Skeletal muscle tissue (tissue), 4 donors: Measurements from ENCODE around the gene SORL1. TPM values are rescaled to one million over a fixed set of nuclear protein-coding genes. Genes with fewer than 3 reads are reported as not detected.
"Not testable (repeated sequence)": the region's sequence is repeated elsewhere in the genome, so short reads cannot be mapped to it uniquely, and the experiment has no call there.

Experiments
- H3K27ac ChIP-seq: one replicate; pipeline ENCODE4 v1.7.0; 2013; ENCODE audit warnings: mild to moderate bottlenecking, low read depth, low read length, inconsistent platforms
- H3K27me3 ChIP-seq, 3 donors: one replicate each; pipeline ENCODE4 v1.7.0; 2013; ENCODE audit warnings: low read length in 3 of 3; ENCODE audit not compliant: control insufficient read depth in 3 of 3, insufficient read depth in 3 of 3
- H3K36me3 ChIP-seq, 3 donors: one replicate each; pipeline ENCODE4 v1.7.0; 2013; ENCODE audit warnings: low read length in 3 of 3; ENCODE audit not compliant: control insufficient read depth in 3 of 3, insufficient read depth in 3 of 3
- H3K4me1 ChIP-seq, 3 donors: one replicate each; pipeline ENCODE4 v1.7.0; 2013; ENCODE audit warnings: low read length in 3 of 3, mild to moderate bottlenecking in 3 of 3; ENCODE audit not compliant: control insufficient read depth in 3 of 3, insufficient read depth in 3 of 3
- H3K4me3 ChIP-seq, 3 donors: one replicate each; pipeline ENCODE4 v1.7.0; 2013; ENCODE audit warnings: low read length in 3 of 3
- H3K9ac ChIP-seq, 3 donors: one replicate each; pipeline ENCODE4 v1.7.0; 2013; ENCODE audit warnings: low read length in 3 of 3, mild to moderate bottlenecking in 3 of 3, moderate library complexity in 2 of 3, low read depth in 1 of 3
- H3K9me3 ChIP-seq, 3 donors: one replicate each; pipeline ENCODE4 v1.7.0; 2013; ENCODE audit warnings: low read length in 3 of 3; ENCODE audit not compliant: control insufficient read depth in 3 of 3
- total RNA-seq: library from RNA; depleted of rRNA; stranded (reverse); fragments of >200 nt; gene quantifications from one replicate; pipeline ENCODE4 v1.2.3, GENCODE V29; 2014
- donor health status: Osteomylitis.

The SORL1 gene
- total RNA-seq, 1 donor from 2014 or later = 6.3 TPM

DNA sequence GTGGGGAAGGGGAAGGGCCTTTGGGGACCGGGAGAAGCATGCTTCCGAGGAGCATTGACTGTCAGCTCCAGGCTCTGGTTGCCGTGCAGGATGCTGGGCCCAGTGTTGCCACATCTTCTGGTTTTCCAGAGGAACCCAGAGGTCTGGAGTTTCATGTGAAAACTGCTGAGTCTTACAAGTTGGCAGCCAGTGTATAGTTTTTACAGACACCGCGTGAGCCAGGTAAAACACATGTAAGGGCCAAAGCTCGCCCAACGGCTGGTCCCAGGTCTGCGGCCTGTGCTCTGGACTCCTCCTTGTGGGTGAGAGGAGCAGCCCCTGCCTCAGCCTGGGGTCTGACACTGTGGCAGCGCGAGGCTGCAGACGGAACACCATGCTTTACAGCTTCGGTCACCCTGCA lies 19.1 kb downstream of the SORL1 start:
- H3K36me3 ChIP-seq = no peaks in the 10 kb centered on the region
- peak overlapping the region in 1 of 3 donors; percentile 6 for H3K9ac ChIP-seq
- no peaks in the 10 kb centered on the region for H3K9me3 ChIP-seq
- H3K4me1 ChIP-seq = peaks cover 6 to 26% (median 12%) of the 10 kb centered on the region in 3 donors
- no peak overlapping the region for H3K4me3 ChIP-seq
- H3K27ac ChIP-seq = no peak overlapping the region
- H3K27me3 ChIP-seq = no peaks in the 10 kb centered on the region

DNA sequence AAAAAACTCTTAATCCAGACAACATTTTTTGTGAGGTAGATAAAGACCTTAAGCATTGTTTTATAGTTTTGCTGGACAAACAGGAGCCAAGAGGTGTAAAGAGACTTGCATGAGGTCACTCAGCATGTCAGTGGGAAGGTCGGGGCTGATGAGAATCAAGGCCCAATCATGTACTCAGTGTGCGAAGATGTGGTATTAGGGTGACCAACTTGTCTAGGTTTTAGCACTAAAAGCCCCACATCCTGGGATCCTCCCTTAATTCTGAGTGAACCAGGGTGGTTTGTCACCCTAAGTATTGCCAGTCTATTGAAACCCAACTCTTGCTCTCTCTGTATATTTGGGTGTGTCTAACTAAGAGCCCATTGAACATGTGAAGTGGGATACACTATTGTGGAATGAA lies 20.2 kb downstream of the SORL1 start:
- Histone ChIP-seq H3K27me3 (no peaks in the 10 kb centered on the region), H3K9ac (no peak overlapping the region), H3K9me3 (no peaks in the 10 kb centered on the region), H3K27ac (no peak overlapping the region), H3K4me3 (no peak overlapping the region), H3K36me3 (no peaks in the 10 kb centered on the region), H3K4me1 (peaks cover 2 to 19% (median 5%) of the 10 kb centered on the region in 3 donors)

DNA sequence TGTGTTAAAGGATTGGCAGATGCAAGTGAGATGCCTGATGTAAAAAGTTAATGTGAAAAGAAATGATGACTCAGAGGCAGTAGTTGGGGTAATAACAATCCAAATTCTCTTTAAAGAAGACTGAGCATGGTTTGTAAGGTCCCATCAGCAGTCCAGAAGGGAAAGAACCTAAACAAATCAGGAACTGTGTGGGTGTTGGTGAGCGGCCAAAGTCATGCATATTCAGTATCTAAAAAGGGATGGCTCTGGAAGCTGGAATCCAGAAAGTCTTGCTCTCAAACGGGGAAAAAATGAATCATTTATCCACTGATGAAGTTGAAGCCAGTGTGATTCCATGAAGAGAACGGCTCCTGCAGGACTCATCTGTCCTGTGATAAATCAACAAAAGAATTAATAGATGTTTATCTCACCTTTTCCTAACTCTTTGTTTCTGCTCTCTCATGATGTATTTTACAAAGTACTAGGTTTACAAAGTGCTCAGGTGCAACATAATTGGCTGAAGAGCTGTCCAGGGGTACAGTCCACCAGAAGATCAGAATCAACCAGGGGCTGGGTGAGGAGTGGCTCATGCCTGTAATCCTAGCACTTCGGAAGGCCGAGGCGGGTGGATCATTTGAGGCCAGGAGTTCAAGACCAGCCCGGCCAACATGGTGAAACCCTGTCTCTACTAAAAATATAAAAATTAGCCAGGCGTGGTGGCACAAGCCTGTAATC lies 21.1 kb downstream of the SORL1 start:
- Histone ChIP-seq H3K4me1 (peaks cover 0 to 14% (median under 1%) of the 10 kb centered on the region in 3 donors), H3K27ac (no peak overlapping the region), H3K9ac (no peak overlapping the region), H3K27me3 (peaks cover 0 to 4% (median 2%) of the 10 kb centered on the region in 3 donors), H3K9me3 (no peaks in the 10 kb centered on the region), H3K36me3 (no peaks in the 10 kb centered on the region), H3K4me3 (no peak overlapping the region)

DNA sequence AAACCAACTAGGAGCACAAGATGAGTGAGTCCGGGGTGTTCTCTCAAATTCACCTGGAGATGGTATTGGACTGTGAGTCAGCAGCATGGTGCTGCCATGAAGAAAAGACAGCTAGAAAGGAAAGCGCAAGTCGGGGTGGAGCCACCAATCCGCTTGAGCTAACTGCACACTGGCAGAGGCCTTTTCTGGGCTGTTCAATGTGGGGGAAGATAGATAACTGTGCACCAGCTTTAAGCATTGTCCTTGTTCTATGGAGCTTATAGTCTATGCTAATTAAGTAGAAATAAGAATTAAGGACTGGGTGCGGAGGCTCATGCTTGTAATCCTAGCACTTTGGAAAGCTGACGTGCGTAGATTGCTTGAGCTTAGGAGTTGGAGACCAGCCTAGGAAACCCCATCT lies 22.6 kb downstream of the SORL1 start:
- H3K27ac ChIP-seq = no peak overlapping the region
- H3K9me3 ChIP-seq = no peaks in the 10 kb centered on the region
- no peak overlapping the region for H3K4me3 ChIP-seq
- peaks cover 0 to 13% (median 0%) of the 10 kb centered on the region in 3 donors for H3K4me1 ChIP-seq
- H3K9ac ChIP-seq = no peak overlapping the region
- H3K27me3 ChIP-seq = peaks cover 5 to 11% (median 6%) of the 10 kb centered on the region in 3 donors
- H3K36me3 ChIP-seq = no peaks in the 10 kb centered on the region

DNA sequence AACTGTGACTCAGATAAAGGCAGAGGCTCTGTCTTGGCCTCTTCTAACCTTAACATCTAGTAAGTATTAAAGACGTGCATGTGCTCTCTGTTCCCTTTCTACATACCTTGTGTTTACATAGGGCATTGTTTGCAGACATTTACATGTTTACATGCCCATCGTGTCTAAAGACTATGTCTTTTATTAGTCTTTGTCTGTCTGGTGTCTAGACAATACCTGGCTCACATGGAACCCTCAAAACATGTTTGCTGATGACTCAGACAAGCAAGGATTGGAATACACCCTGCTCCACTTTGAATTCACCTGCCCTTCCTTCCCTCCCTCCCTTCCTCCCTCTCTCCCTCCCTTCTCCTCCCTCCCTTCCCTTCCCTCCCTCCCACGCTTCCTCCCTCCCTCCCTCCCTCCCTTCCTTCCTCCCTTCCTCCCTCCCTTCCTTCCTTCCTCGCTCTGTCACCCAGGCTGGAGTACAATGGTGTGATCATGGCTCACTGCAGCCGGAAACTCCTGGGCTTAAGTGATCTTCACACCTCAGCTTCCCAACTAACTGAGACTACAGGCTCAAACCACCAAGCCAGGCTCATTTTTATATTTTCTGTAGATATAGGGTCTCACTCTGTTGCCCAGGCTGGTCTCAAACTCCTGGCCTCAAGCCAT lies 24.4 kb downstream of the SORL1 start:
- Histone ChIP-seq H3K27me3 (peaks cover 5 to 11% (median 6%) of the 10 kb centered on the region in 3 donors), H3K9me3 (no peaks in the 10 kb centered on the region), H3K36me3 (no peaks in the 10 kb centered on the region), H3K27ac (no peak overlapping the region), H3K4me3 (no peak overlapping the region), H3K4me1 (no peaks in the 10 kb centered on the region), H3K9ac (no peak overlapping the region)

DNA sequence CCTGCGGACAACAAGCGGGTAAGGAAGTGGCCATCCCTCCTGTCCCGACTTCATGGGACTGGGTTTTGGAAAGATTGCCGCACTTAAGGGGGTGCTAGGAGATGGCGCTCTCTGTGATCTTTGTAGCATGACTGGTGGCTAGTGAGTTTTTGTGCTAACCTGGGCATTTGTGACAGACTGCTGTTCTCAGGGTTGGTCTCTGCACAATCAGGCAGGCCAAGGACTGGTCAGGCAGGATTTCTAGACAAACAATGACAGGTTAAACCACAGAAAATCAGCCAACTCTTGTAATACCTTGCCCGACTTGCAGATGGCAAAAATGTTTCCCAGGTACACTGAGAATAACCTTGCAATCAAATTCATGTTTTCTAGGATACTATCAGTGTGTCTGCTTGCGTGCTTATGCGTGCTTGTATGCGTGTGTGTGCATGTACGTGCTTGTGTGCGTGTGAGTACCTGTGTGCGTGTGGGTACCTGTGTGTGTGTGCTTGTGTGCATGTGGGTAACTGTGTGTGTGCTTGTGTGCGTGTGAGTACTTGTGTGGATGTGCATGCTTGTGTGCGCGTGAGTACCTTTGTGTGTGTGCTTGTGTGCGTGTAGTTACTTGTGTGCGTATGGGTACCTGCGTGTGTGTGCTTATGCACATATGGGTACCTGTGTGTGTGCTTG lies 26.2 kb downstream of the SORL1 start:
- H3K36me3 ChIP-seq = no peaks in the 10 kb centered on the region
- peaks cover 0 to 2% (median 0%) of the 10 kb centered on the region in 3 donors for H3K4me1 ChIP-seq
- H3K9me3 ChIP-seq = no peaks in the 10 kb centered on the region
- H3K27me3 ChIP-seq = peaks cover 5 to 14% (median 14%) of the 10 kb centered on the region in 3 donors
- H3K9ac ChIP-seq = no peak overlapping the region
- no peak overlapping the region for H3K27ac ChIP-seq
- no peak overlapping the region for H3K4me3 ChIP-seq

DNA sequence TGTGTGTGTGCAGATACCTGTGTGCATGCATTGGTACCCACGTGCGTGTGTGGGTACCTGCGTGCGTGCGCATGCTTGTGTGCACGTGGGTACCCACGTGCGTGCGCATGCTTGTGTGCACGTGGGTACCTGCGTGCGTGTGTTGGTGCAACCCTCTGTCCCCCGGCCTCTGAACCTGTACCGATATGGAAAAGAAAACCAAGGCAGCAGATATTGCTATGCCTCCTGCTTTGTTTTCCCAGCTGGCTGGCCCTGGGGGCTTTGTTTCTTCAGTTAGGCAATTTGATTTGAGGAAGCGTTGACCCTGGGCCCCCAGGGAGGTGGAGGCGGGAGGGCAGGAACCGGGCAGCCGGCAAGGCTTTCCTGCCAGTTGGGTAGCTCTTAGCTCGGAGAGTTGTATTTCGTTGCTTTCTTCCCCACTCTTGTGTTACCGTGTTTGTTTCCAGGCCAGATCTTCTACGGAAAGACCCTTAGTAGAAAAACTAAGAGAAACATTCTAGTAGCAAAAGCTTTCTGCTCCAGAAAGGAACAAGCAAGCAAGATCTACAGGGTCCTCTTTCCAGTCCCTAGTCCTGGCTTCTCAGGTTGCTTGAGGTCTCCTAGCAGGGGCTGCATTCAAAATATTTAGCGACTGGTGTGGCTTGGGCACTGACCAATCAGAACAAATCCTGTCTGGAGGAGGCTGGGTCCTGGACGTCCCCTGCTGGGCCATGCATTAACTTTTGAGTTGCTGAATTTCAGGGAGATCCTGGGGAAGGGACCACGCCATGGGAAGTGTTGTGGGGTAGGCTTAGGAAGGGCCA lies 27.0 kb downstream of the SORL1 start:
- H3K9ac ChIP-seq = no peak overlapping the region
- H3K27me3 ChIP-seq = peaks cover 5 to 14% (median 14%) of the 10 kb centered on the region in 3 donors
- peaks cover 0 to 2% (median 0%) of the 10 kb centered on the region in 3 donors for H3K4me1 ChIP-seq
- no peaks in the 10 kb centered on the region for H3K36me3 ChIP-seq
- no peak overlapping the region for H3K27ac ChIP-seq
- no peaks in the 10 kb centered on the region for H3K9me3 ChIP-seq
- no peak overlapping the region for H3K4me3 ChIP-seq

DNA sequence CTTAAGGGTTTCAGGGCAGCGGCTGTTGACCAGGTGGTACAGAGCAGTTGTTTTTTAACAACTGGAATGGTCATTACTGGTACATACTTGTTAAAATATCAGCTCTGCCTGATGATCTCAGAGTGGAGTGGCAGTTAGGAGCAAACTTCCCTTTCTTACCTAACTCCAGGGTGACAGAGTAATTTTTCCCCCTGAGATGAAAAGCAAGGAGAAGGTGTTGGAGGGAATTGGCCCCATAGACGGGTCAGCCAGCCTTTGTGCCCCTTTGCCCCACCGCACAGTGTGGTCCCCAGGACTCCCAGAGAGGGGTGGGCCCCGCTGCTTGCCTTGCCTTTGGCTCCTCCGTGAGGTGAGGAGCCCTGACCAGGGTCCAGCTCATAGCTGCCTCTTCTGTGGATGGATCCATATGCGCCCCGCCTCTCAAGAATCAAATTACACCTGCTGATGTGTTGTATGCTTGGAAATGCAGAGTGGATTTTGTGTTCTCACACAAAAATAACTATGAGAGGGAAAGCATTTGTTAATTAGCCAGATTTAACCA lies 27.7 kb downstream of the SORL1 start:
- H3K27me3 ChIP-seq = peaks cover 5 to 14% (median 14%) of the 10 kb centered on the region in 3 donors
- H3K9me3 ChIP-seq = no peaks in the 10 kb centered on the region
- H3K4me1 ChIP-seq = peaks cover 0 to 2% (median 0%) of the 10 kb centered on the region in 3 donors
- no peak overlapping the region for H3K27ac ChIP-seq
- no peak overlapping the region for H3K4me3 ChIP-seq
- H3K36me3 ChIP-seq = no peaks in the 10 kb centered on the region
- no peak overlapping the region for H3K9ac ChIP-seq

DNA sequence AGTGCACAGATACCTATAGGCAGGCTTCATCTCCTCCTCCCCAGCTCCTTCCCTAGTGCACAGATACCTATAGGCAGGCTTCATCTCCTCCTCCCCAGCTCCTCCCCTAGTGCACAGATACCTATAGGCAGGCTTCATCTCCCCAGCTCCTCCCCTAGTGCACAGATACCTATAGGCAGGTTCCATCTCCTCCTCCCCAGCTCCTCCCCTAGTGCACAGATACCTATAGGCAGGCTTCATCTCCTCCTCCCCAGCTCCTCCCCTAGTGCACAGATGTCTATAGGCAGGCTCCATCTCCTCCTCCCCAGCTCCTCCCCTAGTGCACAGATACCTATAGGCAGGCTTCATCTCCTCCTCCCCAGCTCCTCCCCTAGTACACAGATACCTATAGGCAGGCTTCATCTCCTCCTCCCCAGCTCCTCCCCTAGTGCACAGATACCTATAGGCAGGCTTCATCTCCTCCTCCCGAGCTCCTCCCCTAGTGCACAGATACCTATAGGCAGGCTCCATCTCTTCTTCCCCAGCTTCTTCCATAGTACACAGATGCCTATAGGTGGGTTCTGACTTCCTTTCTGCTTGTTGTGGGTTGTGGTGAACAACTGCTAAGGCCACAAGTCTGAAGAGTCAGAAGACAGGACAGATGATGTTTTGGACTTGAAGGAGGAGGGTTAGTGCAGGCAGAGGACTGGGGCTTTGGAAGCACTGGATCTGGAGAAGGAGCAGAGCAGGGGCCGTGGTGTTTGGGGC lies 29.5 kb downstream of the SORL1 start:
- not testable (repeated sequence) for H3K4me1 ChIP-seq, H3K9ac ChIP-seq, H3K36me3 ChIP-seq, H3K27ac ChIP-seq, H3K4me3 ChIP-seq, H3K9me3 ChIP-seq
- peaks cover 5 to 14% (median 14%) of the 10 kb centered on the region in 3 donors for H3K27me3 ChIP-seq
